GM06990 (cell line): ENCODE results near the gene FZD10.

Source experiments
- DNase-seq: peaks from one replicate; pipeline ENCODE4 v3.0.0-alpha.2; 2011; ENCODE audit not compliant: insufficient read length; ENCODE audit errors: extremely low read depth
- H3K27me3 ChIP-seq: replicated peaks from 2 replicates; pipeline ENCODE4 v1.6.0; 2011; ENCODE audit warnings: low read length; ENCODE audit not compliant: control insufficient read depth, insufficient read depth
- H3K36me3 ChIP-seq: 2 replicates; pipeline ENCODE4 v1.5.1; 2011; ENCODE audit warnings: low read length; ENCODE audit not compliant: control insufficient read depth, insufficient read depth
- H3K4me3 ChIP-seq: replicated peaks from 2 replicates; pipeline ENCODE4 v1.5.1; 2011; ENCODE audit warnings: low read depth, mild to moderate bottlenecking, control low read depth, low read length
- CTCF ChIP-seq: IDR thresholded peaks from 2 replicates; pipeline ENCODE4 v1.5.1; 2011; ENCODE audit warnings: low read length, control low read depth, mild to moderate bottlenecking, inconsistent platforms; ENCODE audit not compliant: insufficient read depth, poor library complexity, severe bottlenecking

FZD10 gene

GRCh38 chr12:130157998-130158753 lies 4.1 kb upstream of the FZD10 start:
- TF ChIP-seq CTCF: no peak
- Histone ChIP-seq H3K36me3 (no peaks in the 10 kb centered on the region), H3K4me3 (no peak overlapping the region), H3K27me3 (no peaks in the 10 kb centered on the region)
- no peak for DNase-seq

- Histone ChIP-seq H3K4me3 (no peak overlapping the region), H3K36me3 (no peaks in the 10 kb centered on the region), H3K27me3 (no peaks in the 10 kb centered on the region)
- no peak for DNase-seq
- TF ChIP-seq CTCF: no peak
Measured at GRCh38 chr12:130158754-130159059, 3.6 kb upstream of the FZD10 start.

GRCh38 chr12:130160306-130160705 lies 2.0 kb upstream of the FZD10 start:
- no peak for TF ChIP-seq CTCF
- Histone ChIP-seq H3K4me3 (no peak overlapping the region), H3K36me3 (no peaks in the 10 kb centered on the region), H3K27me3 (no peaks in the 10 kb centered on the region)
- DNase-seq: no peak

- H3K27me3 ChIP-seq: no peaks in the 10 kb centered on the region
- H3K4me3 ChIP-seq: no peak overlapping the region
- no peaks in the 10 kb centered on the region for H3K36me3 ChIP-seq
- no peak for TF ChIP-seq CTCF
- DNase-seq: no peak
Measured at GRCh38 chr12:130160711-130161231, 1.5 kb upstream of the FZD10 start.

GRCh38 chr12:130161261-130162243 lies 712 bp upstream of the FZD10 start:
- Histone ChIP-seq H3K27me3 (no peaks in the 10 kb centered on the region), H3K4me3 (no peak overlapping the region), H3K36me3 (no peaks in the 10 kb centered on the region)
- DNase-seq: no peak
- TF ChIP-seq CTCF: no peak
